ENCODE results near the gene RANBP17.
"Not testable (repeated sequence)": the region's sequence is repeated elsewhere in the genome, so short reads cannot be mapped to it uniquely, and the experiment has no call there.

Gene RANBP17

DNA sequence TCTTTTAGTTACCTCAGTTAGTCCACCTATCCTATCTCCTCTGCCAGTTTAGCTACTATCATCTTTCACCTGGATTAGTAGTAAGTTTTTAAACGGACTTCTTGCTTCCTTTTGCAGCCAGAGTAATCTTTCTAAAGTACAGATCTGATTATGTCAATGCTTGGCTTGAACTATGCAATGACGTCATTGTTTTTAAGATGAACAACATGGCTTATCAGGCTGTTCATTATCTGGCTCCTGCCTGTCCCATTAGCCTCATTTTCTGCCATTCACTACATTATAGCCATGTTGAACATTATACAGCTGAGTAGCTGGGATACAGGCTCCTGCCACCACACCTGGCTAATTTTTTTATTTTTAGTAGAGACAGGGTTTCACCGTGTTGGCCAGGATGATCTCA, 98.7 kb downstream of the RANBP17 start:
- H3K4me1 ChIP-seq (ENCODE audit: control insufficient read depth, insufficient read depth, low read length), result no peaks in the 10 kb centered on the region
- no peaks in the 10 kb centered on the region for H3K27me3 ChIP-seq (ENCODE audit: control insufficient read depth, insufficient read depth, low read length)
- H3K4me3 ChIP-seq (ENCODE audit: low read depth, low read length), result no peak overlapping the region
- no peaks in the 10 kb centered on the region for H3K36me3 ChIP-seq (ENCODE audit: control insufficient read depth, insufficient read depth, low read length)
- H3K9ac ChIP-seq (ENCODE audit: low read depth, low read length), result no peak overlapping the region
- no peaks in the 10 kb centered on the region for H3K9me3 ChIP-seq (ENCODE audit: control insufficient read depth, insufficient read depth, low read length)

DNA sequence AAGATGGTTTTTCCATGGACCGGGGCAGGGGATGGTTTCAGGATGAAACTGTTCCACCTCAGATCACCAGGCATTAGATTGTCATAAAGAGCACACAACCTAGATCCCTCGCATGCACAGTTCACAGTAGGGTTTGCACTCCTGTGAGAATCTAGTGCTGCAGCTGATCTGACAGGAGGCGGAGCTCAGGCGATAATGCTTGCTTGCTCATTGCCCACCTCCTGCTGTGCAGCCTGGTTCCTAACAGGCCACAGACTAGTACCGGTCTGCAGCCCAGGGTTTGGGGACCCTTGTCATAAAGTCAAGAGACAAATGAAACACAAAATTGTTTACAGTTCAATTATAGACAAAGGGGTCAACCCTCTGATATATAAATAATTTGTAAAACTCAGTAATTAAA, 101.7 kb downstream of the RANBP17 start:
- H3K36me3 ChIP-seq (ENCODE audit: control insufficient read depth, insufficient read depth, low read length), result no peaks in the 10 kb centered on the region
- H3K27me3 ChIP-seq (ENCODE audit: control insufficient read depth, insufficient read depth, low read length), result no peaks in the 10 kb centered on the region
- no peak overlapping the region for H3K4me3 ChIP-seq (ENCODE audit: low read depth, low read length)
- no peak overlapping the region for H3K9ac ChIP-seq (ENCODE audit: low read depth, low read length)
- H3K4me1 ChIP-seq (ENCODE audit: control insufficient read depth, insufficient read depth, low read length), result no peaks in the 10 kb centered on the region
- no peaks in the 10 kb centered on the region for H3K9me3 ChIP-seq (ENCODE audit: control insufficient read depth, insufficient read depth, low read length)

DNA sequence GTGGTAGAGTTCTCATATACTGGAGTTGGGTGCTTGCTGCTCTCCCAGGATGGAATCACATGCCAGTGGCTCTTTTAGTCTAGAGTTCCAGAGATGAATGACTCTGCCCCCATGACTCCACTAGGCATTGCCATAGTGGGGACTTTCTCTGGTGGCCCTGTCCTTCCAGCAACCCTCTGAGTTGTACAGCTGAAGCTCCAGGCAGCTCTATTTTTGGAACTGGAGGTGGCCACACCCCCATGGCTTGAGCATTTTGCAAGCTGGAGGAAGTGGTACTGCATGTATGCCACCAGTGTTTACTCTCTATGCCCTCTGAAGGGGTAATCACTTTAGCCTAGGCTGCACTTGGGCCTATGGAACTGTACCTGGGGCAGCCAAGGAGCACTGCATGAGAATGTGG, 112.6 kb downstream of the RANBP17 start:
- Histone ChIP-seq H3K4me3 (ENCODE audit: low read depth, low read length) (no peak overlapping the region), H3K9me3 (ENCODE audit: control insufficient read depth, insufficient read depth, low read length) (no peaks in the 10 kb centered on the region), H3K9ac (ENCODE audit: low read depth, low read length) (no peak overlapping the region), H3K27me3 (ENCODE audit: control insufficient read depth, insufficient read depth, low read length) (no peaks in the 10 kb centered on the region), H3K4me1 (ENCODE audit: control insufficient read depth, insufficient read depth, low read length) (no peaks in the 10 kb centered on the region), H3K36me3 (ENCODE audit: control insufficient read depth, insufficient read depth, low read length) (no peaks in the 10 kb centered on the region)

DNA sequence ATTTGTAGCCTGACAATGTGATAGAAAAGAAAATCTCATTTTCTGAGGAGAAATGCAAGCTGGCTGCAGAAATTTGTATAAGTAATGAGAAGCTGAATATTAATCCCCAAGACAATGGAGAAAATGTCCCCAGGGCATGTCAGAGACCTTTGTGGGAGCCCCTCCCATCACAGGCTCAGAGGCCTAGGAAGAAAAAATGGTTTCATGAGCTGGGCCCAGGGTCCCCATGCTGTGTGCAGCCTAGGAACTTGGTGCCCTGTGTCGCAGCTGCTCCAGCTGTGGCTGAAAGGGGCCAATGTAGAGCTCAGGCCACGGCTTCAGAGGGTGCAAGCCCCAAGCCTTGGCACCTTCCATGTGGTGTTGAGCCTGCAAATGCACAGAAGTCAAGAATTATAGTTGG, 118.4 kb downstream of the RANBP17 start:
- not testable (repeated sequence) for H3K4me1 ChIP-seq (ENCODE audit: control insufficient read depth, insufficient read depth, low read length); H3K36me3 ChIP-seq (ENCODE audit: control insufficient read depth, insufficient read depth, low read length); H3K9me3 ChIP-seq (ENCODE audit: control insufficient read depth, insufficient read depth, low read length); H3K27me3 ChIP-seq (ENCODE audit: control insufficient read depth, insufficient read depth, low read length); H3K4me3 ChIP-seq (ENCODE audit: low read depth, low read length); H3K9ac ChIP-seq (ENCODE audit: low read depth, low read length)

DNA sequence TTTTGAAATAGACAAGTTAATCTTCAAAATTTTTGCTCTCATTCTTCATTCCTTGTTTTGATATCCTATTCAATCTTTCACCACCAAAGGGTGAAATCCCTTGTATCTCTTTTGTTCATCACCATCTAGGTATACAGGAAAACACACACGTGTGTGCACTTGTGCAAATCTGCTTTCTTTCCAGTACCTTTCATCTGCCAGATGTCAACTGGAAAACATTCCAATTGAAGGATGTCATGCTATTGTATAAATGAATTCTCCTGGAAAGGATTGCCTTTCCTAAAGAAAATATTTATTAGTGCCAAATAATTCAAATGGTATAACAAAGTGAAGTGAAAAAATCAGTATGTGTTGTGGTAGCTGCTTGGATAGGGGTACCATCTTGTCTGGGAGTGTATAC, 123.7 kb downstream of the RANBP17 start:
- H3K4me3 ChIP-seq (ENCODE audit: low read depth, low read length), result no peak overlapping the region
- no peaks in the 10 kb centered on the region for H3K4me1 ChIP-seq (ENCODE audit: control insufficient read depth, insufficient read depth, low read length)
- H3K27me3 ChIP-seq (ENCODE audit: control insufficient read depth, insufficient read depth, low read length), result no peaks in the 10 kb centered on the region
- H3K9me3 ChIP-seq (ENCODE audit: control insufficient read depth, insufficient read depth, low read length), result no peaks in the 10 kb centered on the region
- H3K9ac ChIP-seq (ENCODE audit: low read depth, low read length), result no peak overlapping the region
- peaks cover 2% of the 10 kb centered on the region for H3K36me3 ChIP-seq (ENCODE audit: control insufficient read depth, insufficient read depth, low read length)

DNA sequence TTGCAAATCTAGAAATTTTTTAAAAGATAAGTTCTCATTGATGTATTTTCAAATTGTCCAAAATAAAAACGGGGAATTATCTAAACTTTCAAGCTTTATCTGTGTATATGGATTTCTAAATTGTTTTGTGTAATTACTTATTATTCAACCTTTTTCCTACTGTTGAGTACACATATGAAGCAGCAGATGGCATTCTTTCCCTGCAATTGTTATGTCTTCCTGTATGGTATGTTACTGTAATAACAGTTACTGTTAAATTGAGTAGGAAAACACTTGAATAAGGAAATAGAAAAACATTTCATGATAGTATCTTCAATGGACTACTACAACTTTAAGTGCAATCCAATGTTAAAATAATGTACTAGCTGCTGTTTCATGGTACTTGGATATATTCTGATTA, 124.8 kb downstream of the RANBP17 start:
- Histone ChIP-seq H3K4me3 (ENCODE audit: low read depth, low read length) (no peak overlapping the region), H3K27me3 (ENCODE audit: control insufficient read depth, insufficient read depth, low read length) (no peaks in the 10 kb centered on the region), H3K4me1 (ENCODE audit: control insufficient read depth, insufficient read depth, low read length) (no peaks in the 10 kb centered on the region), H3K9ac (ENCODE audit: low read depth, low read length) (no peak overlapping the region), H3K36me3 (ENCODE audit: control insufficient read depth, insufficient read depth, low read length) (no peaks in the 10 kb centered on the region), H3K9me3 (ENCODE audit: control insufficient read depth, insufficient read depth, low read length) (no peaks in the 10 kb centered on the region)

DNA sequence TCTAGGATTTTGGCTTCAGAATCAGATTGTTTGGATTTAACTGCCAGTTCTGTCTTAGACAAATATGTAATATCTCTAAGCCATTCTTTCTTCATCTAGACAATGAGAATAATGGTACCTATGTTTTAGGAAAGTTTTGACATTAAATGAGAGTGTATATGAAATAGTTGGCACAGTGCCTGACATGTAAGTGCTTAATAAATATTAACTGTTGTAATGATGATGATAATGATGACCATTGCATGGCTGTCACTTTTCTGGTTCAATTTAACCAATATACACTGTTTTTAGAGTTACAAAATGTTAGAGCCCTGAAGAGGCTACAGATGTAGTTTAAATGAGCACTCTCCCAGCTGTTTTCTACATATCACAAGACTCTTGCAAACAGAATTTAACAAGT, 131.7 kb downstream of the RANBP17 start:
- no peak overlapping the region for H3K4me3 ChIP-seq (ENCODE audit: low read depth, low read length)
- no peak overlapping the region for H3K9ac ChIP-seq (ENCODE audit: low read depth, low read length)
- H3K27me3 ChIP-seq (ENCODE audit: control insufficient read depth, insufficient read depth, low read length), result no peaks in the 10 kb centered on the region
- H3K36me3 ChIP-seq (ENCODE audit: control insufficient read depth, insufficient read depth, low read length), result no peaks in the 10 kb centered on the region
- no peaks in the 10 kb centered on the region for H3K4me1 ChIP-seq (ENCODE audit: control insufficient read depth, insufficient read depth, low read length)
- no peaks in the 10 kb centered on the region for H3K9me3 ChIP-seq (ENCODE audit: control insufficient read depth, insufficient read depth, low read length)

DNA sequence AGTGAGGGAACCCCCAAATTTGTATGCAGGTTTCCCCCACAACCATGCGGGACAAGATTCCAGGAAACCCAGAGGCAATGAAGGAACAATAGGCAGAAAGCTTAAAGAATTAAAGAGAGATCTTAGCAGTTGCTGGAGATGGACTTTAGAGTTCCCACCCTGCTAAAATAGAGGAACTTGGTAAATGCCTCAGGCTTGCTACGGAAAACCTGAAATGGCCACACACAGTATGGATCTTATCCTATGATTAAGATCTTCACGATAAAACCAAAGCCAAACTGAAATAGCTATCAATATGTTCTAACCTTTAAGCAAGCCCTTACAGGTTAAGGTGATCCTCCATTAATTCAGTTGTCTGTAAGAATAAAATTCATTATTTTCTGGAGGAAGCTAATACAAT, 148.3 kb downstream of the RANBP17 start:
- H3K4me3 ChIP-seq (ENCODE audit: low read depth, low read length), result no peak overlapping the region
- H3K9ac ChIP-seq (ENCODE audit: low read depth, low read length), result no peak overlapping the region
- no peaks in the 10 kb centered on the region for H3K36me3 ChIP-seq (ENCODE audit: control insufficient read depth, insufficient read depth, low read length)
- no peaks in the 10 kb centered on the region for H3K27me3 ChIP-seq (ENCODE audit: control insufficient read depth, insufficient read depth, low read length)
- peaks cover 2% of the 10 kb centered on the region for H3K9me3 ChIP-seq (ENCODE audit: control insufficient read depth, insufficient read depth, low read length)
- H3K4me1 ChIP-seq (ENCODE audit: control insufficient read depth, insufficient read depth, low read length), result no peaks in the 10 kb centered on the region

DNA sequence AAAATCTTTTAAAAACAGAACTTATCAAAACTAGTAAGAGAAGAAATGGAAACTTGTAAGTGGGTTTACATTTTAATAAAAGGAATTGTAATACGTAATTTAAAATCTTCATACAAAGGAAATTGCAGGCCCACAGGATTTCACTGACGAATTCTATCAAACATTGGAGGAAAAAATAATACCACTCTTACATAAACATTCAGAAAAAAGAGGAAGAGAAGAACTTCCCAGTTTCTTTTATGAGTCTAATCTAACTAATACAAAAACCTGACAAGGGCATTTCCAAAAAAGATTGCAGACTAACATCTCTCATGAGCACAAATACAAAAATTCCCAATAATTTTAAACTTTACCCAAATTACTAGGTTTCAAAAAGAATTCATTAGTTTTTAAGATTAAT, 149.0 kb downstream of the RANBP17 start:
- H3K9ac ChIP-seq (ENCODE audit: low read depth, low read length), result no peak overlapping the region
- no peaks in the 10 kb centered on the region for H3K36me3 ChIP-seq (ENCODE audit: control insufficient read depth, insufficient read depth, low read length)
- H3K27me3 ChIP-seq (ENCODE audit: control insufficient read depth, insufficient read depth, low read length), result no peaks in the 10 kb centered on the region
- no peak overlapping the region for H3K4me3 ChIP-seq (ENCODE audit: low read depth, low read length)
- H3K9me3 ChIP-seq (ENCODE audit: control insufficient read depth, insufficient read depth, low read length), result peaks cover 2% of the 10 kb centered on the region
- H3K4me1 ChIP-seq (ENCODE audit: control insufficient read depth, insufficient read depth, low read length), result no peaks in the 10 kb centered on the region

DNA sequence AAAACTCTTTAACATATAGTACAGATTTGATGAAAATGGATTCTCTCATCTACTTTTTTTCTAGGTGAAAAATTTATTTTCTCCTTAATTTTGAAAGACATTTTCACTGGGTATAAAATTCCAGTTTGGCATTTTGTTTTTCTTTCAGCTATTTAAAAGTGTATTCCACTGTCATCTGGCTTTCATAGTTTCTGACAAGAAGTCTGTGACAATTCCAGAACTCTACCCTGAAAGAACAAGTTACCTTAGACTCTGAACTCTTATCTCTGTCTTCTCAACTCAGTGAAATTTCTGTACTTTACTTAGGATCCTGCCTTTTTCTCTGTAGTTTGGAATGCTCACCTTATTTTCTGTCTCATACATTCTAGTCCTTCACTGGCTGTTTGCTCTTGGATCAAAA, 161.7 kb downstream of the RANBP17 start:
- H3K4me3 ChIP-seq (ENCODE audit: low read depth, low read length), result no peak overlapping the region
- H3K9me3 ChIP-seq (ENCODE audit: control insufficient read depth, insufficient read depth, low read length), result peaks cover 4% of the 10 kb centered on the region
- no peak overlapping the region for H3K9ac ChIP-seq (ENCODE audit: low read depth, low read length)
- H3K36me3 ChIP-seq (ENCODE audit: control insufficient read depth, insufficient read depth, low read length), result peaks cover 3% of the 10 kb centered on the region
- no peaks in the 10 kb centered on the region for H3K4me1 ChIP-seq (ENCODE audit: control insufficient read depth, insufficient read depth, low read length)
- no peaks in the 10 kb centered on the region for H3K27me3 ChIP-seq (ENCODE audit: control insufficient read depth, insufficient read depth, low read length)

DNA sequence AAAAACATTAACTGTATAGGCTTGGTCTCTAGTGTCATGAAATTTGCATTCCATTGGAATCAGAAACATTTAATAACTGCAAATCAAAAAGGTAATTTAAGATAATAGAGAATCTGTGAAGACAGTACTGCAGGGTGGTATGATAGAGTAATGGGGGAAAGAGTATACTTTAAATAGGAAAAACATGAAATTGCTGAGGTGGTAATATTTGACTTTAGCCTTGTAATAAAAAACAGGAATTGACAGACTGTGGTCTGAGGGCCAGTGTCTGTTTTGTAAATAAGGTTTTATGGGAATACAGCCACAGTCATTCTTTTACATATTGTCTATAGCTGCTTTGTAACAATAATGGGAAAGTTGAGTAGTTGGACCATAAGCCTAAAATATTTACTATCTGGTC, 162.3 kb downstream of the RANBP17 start:
- Histone ChIP-seq H3K4me3 (ENCODE audit: low read depth, low read length) (no peak overlapping the region), H3K27me3 (ENCODE audit: control insufficient read depth, insufficient read depth, low read length) (no peaks in the 10 kb centered on the region), H3K36me3 (ENCODE audit: control insufficient read depth, insufficient read depth, low read length) (peaks cover 3% of the 10 kb centered on the region), H3K4me1 (ENCODE audit: control insufficient read depth, insufficient read depth, low read length) (no peaks in the 10 kb centered on the region), H3K9me3 (ENCODE audit: control insufficient read depth, insufficient read depth, low read length) (peaks cover 4% of the 10 kb centered on the region), H3K9ac (ENCODE audit: low read depth, low read length) (no peak overlapping the region)

DNA sequence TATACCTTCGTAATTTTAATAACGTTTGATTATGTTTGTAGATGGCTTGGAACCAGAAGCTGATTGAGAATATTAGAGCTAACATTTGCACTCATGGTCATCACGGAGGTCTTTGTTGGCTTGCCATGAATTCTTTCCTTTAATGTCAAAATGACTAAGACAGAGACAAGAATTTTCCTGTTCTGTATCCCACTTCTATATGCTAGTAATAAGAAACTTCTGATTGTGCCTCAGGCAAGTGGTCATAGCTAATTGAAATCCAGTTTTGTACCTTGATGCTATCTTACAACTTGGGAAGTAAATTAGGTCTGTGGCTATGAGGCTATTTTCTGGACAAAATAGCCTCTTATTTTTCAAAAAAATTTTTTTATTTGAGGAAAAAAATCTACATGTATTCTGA, 167.6 kb downstream of the RANBP17 start:
- Histone ChIP-seq H3K27me3 (ENCODE audit: control insufficient read depth, insufficient read depth, low read length) (no peaks in the 10 kb centered on the region), H3K9ac (ENCODE audit: low read depth, low read length) (no peak overlapping the region), H3K4me3 (ENCODE audit: low read depth, low read length) (no peak overlapping the region), H3K4me1 (ENCODE audit: control insufficient read depth, insufficient read depth, low read length) (no peaks in the 10 kb centered on the region), H3K36me3 (ENCODE audit: control insufficient read depth, insufficient read depth, low read length) (no peaks in the 10 kb centered on the region), H3K9me3 (ENCODE audit: control insufficient read depth, insufficient read depth, low read length) (no peaks in the 10 kb centered on the region)

DNA sequence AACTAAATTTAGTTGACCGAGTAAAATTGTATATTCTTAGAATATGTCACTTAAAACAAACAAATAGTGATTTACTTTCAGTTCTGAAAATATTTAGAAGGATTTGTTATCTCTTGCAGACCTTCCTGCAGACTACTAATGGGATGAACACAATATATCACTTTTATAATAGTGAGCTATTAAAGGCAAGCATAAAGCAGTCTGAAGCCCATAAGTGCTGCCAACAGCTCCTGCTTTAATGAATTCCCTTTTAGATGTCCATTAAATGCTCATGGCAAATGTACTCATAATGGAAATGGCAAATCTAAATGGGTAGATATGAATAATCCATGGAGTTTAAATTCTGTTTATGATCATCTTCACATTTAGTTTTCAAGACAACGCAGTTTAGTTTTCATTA, 170.2 kb downstream of the RANBP17 start:
- H3K4me1 ChIP-seq (ENCODE audit: control insufficient read depth, insufficient read depth, low read length), result no peaks in the 10 kb centered on the region
- no peak overlapping the region for H3K9ac ChIP-seq (ENCODE audit: low read depth, low read length)
- no peaks in the 10 kb centered on the region for H3K36me3 ChIP-seq (ENCODE audit: control insufficient read depth, insufficient read depth, low read length)
- H3K4me3 ChIP-seq (ENCODE audit: low read depth, low read length), result no peak overlapping the region
- no peaks in the 10 kb centered on the region for H3K9me3 ChIP-seq (ENCODE audit: control insufficient read depth, insufficient read depth, low read length)
- H3K27me3 ChIP-seq (ENCODE audit: control insufficient read depth, insufficient read depth, low read length), result no peaks in the 10 kb centered on the region
